HG02884 (cell line): Measurements from ENCODE around the gene CACNB1.

ENCODE experiments used
- ATAC-seq: cut with Tn5 transposase; IDR thresholded peaks from one replicate; pipeline ENCODE4 v1.9.1; 2021; ENCODE audit warnings: mild to moderate bottlenecking, moderate library complexity; ENCODE audit not compliant: unreplicated experiment

The CACNB1 gene

DNA sequence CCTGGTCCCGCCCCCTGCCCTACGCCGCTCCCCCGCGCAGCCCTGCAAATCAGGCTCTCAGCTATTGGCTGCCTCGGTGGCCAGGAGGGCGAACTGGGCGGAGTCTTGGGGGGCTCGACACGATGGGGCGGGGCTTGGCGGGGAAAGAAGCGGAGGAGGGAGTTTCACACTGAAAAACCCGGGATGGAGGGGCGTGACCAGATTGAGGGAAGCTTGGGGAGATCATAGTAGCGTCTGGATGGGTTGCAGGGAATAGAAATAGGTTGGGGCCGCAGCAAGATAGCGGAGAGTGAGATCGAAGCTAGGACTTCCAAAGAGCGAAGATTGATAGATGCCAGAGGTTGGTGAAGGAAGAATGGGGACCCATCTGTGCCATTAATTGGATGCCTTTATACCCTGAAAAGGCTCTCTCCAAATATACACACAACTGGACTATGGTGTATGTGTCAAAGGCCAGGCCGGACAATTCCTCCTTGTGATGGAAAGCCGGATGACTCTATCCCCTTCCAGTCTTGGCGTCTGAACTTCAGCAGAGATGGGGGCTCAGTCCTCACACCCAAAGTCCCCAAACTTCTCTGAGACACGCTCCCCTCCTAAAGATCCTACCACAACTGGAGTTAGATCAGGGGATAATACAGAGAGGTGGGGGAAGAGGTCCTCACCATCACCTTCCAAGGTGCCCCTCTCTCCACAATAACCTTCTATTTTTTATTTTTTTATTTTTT, 28.7 kb upstream of the CACNB1 start:
- no peak for ATAC-seq

DNA sequence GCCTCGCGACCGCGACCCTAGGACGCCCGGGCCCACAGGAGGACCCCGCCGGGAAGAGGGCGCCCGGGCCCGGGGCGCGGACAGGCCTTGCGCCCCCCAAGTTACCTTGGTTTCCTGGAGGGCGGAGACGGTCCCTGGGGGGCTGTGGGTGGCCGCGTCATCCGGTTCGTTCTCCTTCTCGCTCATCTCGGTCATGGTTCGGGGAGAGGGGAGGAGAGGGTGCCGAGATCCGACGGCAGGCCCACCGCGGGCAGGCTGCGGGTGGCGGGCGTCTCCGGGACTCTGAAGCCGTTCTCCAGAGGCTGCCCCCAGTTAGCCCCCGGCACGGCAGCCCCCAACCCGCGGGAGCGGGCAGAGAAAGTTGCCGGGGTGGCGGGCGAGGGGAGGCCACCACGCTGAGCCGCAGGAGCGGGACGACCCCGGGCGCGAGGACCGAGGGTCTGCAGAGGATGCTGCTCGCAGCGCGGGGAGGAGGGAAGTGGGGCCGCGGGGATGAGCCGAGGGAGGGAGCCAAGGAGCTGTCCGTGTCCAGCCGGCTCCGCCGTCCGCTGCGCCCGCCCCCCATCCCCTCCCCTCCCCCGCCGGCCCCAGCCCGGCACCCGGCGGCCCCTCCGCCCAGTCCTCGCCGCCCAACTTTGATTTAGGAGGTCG, 28.0 kb upstream of the CACNB1 start, which contains the start of gene STAC2:
TSS of gene STAC2 (minus strand) at position 638 of the 651 bp plus-strand sequence. CDS start at position 195, 443 bp downstream.
- ATAC-seq, result no peak

DNA sequence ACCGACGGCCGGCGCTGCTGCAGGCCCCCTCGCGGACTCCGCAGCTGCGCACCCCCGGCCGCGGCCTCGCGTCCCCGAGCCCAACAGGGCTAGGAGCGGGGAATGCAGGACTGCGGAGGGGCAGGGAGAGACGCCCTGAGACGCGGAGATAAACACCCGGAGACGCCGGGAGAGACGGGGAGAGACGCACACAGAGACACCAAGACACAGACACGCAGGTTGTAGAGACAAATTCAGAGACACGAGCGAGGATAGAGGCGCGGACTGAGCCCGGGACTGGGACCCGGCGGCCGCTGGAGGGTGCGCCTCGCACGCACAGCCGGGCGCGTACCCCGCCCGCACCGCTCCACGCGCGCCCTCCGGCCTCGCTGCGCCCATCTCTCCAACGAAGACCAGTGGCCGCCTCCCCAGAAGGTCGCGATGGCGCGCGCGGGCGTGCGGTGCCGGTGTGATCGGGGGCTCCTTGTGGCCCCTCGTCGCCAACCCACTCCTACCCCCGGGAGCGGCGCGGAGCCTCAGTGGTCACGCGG, 27.4 kb upstream of the CACNB1 start:
- no peak for ATAC-seq

DNA sequence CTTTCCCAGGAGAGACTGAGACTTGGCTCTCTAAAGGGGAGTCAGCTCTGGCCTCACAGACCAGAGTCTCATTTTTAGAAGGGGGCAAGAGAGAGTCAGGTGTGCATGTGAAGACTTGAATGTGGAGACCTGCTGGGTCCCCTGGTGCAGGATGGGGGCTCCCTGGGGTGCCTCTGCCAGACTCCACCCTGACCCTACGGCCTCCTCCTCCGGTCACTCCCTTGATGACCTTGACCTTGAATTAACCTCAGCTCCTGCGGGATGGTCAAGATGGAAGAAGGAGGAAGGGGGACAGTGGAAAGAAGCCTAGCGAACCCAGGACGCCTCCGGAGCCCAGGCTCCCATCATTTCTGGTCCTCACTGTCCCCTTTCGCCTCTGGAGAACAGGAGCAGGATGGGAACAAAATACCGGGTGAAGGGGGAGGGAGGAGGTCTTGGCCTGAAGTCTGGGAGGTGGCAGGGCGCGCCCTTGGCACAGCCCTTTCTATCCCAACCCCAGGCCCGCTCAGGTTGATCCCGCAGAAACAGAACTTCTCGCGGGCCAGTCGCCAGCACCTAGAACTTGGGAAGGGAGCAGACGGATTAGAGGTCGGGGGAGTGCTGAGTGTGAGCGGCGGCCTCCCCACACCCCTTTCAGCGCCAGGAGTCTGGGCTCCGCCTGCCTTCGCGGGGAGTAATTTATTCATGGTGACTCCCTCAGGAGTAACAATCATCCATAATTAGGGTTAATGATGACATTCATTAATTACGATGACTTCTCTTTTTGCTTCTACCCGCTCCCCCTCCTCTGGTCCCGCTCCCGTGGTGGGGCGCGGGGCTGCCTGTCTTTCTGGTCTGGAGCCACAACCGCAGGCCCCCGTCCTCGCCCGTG, 26.7 kb upstream of the CACNB1 start:
- no peak for ATAC-seq

DNA sequence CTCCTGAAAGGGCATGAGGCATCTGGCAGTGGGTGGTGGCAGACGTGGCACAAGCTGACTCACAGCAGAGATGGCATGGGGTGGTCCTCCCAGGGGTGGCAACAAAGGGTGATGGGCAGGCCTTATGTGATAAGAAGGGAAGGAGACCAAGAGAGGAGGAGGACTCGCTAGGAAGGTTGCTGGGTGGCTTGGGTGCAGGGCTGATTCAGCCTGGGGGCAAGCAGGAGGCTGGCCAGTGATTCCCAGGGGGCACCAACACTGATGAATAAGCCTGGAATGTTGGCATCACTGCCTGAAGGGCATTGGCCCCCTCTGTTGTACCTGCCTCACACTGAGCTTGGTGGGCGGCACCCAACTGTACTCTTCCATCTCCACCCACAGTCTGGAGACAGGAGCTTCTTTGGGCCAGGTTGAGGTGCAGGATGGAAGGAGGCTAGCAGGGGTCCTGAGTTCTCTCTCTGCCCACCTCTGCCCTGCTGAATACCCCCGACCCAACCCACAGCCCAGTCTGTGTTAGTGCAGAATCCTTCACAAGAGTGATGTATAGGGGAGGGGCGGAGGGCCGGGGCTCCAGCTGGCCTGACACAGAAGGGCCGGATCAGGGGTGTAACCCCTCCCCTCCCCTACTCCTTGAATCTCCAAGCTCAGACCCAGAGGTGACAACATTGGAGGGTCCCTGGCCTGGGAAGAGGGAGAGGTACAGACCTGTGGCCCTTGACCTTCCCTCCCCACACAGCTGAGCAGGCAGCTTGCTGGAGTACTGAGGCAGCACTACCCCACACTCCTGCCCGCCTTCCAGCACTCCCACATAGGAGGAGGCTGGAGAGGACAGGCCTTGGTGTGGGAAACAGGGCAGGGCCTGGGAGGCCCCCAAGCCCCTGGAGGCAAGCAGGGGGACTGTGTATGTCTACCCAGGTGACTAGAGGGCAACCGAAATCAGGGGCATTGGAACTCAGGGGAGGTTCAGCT, 25.7 kb upstream of the CACNB1 start:
- no peak for ATAC-seq

DNA sequence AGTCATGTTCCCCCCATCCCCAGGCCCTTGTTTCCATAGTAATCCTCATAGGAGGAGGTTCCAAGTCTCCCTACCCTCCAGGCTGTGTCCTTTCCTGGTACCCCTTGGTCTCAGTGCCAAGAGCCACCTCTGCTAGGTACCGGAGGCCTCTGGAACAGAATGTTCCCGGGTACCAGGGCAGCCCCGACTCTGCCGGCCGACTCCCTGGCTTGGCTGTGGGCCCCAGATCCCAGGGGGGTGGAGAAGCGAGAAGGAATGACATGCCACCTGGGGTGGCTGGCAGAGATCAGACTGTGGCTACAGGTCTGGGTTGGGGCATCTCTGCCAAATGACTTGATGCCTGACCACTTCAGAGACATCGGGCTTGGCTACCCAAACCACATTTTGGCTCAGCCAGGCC, 24.7 kb upstream of the CACNB1 start:
- no peak for ATAC-seq

DNA sequence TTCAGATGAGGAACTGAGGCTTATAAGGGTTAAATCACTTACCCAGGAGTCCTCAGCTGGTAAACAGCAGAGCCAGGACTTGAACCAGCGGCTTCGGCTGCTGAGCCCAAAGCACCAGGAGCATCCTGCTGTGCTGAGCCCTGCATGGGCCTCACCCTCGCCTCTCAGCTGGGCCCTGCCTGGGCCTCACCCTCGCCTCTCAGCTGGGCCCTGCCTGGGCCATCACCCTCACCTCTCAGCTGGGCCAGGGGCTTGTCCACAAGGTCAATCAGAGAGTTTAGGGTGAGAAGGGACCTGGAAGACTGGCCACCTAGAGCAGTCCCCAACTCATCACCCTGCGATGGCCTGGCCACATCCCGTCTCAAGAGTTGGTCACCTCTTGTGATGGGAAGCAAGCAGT, 24.1 kb upstream of the CACNB1 start:
- ATAC-seq, result no peak

DNA sequence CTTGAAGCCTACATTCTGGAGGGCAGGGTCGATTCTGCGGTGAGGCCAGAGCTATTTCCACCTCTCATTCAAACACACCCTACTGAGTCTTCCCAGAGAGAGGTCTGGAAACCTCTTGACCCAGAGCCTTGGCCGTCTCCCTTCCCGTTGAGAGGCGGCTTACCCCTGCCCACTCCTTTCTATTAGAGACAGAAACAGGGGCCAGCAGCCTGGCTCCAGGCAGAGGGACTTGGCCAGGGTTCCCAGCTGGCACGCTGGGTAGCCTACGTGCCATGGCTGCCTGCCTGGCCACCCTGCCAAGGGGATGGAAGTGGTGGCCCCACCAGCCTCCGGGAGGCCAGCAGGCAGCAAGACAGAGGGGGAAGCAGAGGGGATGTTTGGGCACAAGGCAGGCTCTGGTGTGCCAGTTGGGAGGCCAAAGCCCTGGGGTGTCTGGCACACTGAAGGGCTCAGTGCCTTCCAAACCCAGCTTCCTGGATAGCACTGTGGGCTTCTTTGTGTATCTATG, 22.2 kb upstream of the CACNB1 start:
- ATAC-seq, result no peak

DNA sequence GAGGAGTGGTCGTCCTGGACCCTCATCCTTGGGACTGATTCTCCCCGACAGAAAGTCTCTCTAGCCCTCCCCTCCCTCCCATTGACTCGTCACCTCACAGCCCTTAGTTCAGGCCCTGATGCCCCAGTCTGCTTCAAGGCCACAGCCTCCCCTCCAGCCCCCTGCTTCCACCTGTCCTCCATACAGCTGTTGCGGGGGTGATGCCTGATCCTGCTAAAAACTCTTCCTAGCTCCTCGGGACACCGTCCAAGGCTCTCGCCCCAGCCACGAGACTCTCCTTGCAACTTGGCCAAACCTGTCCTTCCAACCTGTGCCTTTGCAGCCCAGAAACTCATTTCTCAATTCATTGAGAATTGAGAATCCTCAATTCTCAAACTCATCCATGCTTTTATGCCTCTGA, 21.4 kb upstream of the CACNB1 start:
- ATAC-seq, result no peak

DNA sequence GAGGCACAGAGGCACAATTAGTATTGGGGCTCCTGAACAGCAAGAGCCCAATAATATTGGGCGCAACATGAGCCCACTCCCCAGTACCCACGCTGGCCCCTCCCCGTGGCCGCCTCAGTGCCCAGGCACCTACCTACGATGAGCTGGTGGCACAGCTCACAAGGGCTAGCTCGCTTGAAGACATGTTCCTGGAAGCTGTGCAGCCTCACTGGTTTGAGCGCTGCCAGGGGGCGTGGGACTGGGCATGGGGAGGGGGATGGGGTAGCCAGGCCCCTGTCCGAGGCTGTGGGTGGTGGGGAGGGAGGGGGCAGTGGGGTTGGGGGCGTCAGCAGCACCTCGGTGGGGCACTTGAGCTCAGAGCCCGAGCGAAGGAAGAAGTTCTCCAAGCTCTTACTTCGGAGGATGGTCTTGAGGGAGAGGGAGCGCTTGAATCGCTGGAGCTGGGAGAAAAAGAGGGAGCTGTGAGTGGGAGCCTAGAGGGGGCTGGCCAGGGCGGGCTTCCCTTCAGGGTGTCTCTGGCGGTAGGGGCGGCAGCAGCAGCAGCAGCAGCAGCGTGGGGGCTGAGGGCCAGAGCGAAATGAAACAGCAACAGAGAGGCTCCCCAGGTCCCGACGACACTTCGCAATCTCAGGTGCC, 20.4 kb upstream of the CACNB1 start:
- ATAC-seq, result no peak

DNA sequence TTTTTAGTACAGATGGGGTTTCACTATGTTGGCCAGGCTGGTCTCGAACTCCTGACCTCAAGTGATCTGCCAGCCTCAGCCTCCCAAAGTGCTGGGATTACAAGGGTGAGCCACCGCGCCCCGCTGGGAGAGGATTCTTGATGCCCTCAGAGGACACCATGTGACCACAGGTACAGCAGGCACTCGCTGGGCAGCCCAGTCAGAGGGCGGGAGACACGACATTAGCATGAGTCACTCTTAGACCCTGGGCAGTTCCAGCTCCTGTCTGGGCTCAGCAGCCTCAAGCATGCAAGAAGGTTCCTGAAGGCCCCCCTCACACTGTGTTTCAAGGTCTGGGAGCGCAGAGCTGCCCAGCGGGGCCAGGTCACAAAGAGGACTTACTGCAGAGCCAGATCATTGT, 16.4 kb upstream of the CACNB1 start:
- no peak for ATAC-seq

DNA sequence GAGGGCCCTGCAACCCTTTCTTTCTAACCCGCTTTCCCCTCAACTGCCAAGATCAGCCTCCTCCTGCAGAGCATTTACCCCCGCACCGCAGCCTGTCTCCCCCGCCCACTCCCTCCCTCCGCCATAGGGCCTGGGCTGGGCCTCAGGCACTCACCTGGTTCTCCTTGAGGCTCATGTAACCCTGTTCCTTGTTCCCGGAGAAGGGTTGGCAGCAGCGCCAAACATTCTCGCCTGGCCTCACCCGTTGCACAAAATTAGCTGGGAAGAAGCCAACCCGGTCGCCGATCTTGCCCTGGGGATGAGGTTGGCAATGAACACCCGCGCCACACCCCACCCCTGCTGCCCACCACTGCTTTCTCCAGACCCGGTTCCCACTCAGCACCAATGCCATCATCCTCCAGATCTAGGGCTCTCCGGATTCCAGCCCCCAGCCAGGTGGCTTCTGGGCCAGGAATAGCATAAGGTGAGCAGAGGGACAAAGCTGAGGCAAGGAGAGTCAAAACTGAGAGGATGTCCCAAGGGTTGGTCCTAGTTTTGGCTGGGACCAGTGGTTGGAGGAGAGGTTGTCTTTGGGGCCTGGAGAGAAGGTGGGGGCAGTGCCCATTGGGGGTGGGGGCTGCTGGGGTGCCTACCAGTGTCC, 15.5 kb upstream of the CACNB1 start:
- ATAC-seq, result no peak

DNA sequence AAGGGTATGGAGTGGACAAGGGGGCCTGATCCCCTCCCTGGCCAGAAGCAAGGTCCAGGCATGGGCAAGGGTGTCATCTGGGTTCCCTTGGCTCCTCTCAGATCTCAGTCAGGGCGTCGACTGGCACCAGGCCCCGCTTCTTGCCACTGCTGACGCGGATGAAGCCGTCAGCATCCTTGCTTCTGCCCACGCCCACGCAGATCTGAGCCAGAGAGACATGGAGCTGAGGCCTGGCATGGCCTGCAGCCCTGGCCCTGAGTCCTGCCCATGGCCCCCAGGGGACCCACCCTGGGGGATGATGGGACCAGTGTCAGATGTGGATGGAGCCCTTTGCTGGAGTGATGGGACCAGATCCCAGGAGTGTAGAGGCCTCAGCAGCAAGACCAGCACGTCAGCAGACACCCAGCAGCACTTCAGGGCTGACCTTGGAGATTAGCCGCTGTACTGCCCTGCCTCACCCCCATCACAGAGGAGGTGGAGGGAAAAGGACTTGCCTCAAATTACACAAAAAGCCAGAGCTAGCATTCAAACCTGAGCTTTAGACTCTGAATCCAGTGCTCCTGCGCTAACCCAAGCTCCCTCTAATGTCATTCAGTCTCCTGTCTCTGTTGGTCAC, 14.8 kb upstream of the CACNB1 start:
- no peak for ATAC-seq

DNA sequence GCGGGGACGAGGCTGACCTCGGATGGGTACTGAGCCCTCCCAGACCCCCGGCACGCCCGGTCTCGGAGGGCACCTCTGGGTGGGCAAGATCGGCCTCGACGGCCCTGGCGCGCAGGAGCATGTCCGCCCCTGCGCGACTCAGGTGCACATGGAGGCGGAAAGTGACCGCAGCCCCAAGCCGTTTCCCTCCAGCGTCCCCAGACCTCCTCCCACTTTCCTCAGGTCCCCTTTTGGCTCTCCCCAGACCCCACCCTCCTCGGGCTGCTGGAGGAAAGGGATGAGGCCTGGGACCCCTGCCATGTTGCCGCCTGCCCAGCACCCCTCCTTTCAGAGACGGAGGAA, 12.6 kb upstream of the CACNB1 start:
- ATAC-seq, result no peak

DNA sequence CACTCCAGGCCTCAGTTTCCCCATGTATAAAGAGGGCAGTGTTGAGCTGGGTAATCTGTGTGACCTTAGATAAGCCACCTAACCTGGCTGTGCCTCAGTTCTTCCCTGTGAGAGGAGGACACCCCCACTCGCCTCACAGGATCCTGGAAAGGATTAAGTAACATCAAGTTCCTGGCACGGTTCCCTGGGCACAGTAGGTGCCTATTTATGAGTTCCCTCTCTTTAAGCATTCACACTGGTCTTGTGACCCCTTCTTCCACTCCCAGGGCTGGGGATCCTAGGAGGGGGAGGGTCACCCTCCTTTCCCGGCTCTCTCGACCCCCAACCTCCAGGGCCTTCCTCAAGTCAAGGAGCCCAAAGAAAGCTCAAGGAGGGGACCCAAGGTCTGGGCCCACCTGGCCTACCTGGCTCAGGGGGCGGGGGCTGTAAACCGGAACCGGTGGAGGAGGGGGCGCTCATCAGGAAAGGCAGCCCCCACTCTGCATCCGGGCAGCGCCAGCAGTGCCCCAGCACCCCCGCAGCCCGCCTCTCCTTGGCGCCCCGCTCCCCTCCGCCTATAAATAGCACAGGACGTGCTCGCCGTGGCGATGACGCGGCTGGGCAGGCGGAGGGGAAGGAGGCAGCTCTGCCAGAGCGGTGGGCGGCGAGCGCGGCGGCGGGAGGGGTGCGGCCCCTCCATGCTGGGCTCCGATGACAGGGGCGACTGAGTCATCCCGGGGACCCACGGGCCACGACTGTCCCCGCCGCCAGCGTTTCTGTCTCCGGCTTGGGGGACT, 12.0 kb upstream of the CACNB1 start:
- ATAC-seq, result no peak

DNA sequence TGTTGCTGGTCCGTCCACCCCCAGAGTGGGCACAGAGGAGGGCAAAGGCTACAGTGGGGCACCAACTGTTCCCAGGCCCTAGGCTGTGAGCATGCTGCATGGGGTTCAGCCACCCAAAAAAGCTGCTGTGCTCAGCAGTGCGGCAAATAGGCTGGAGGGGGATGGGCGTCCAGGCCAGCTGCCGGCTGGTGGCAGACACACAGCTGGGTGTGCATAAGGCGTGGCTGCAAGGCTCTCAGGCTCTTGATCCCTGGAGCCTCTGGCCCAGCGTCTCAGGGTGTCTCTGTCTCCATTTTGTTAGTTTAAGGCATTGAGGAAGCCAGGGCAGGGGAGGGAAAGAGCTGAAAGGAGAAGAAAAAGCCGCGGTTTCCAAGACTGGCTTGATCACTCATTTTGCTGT, 11.4 kb upstream of the CACNB1 start:
- no peak for ATAC-seq

DNA sequence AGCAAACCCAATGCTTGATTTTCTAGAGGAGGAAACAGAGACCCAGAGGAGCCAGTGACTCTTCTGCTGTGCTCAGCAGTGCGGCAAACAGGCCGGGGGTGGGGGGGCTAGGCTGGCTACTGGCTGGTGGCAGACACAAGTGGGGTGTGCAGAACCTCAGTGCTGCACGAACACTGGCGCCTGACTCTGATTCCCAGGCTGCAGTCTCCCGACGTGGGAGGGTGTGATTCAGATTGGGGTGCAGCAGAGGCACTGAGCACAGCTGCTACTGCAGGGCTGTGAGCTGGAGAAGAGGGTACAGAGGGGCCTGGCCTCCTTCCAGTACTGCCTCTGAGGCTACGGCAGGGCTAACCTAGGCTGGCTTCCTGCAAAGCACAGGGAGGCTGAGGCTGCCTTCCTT, 10.7 kb upstream of the CACNB1 start:
- no peak for ATAC-seq

DNA sequence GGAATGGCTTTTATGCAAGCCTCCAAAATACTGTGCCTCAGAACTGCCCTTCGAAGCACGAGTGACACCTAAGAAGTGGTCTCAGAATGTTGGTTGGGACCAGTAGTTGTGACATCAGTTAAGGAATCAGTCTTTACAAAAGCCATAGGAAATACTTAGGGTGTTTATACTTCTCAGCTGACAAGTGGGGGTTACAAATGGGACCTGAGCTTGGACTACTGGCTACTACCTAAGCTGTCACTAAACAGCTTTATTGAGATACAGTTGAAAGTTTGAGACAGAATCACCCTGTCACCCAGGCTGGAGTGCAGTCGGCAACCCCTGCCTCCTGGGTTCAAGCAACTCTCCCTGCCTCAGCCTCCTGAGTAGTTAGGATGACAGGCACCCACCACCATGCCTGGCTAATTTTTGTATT, 7.7 kb upstream of the CACNB1 start:
- ATAC-seq, result no peak
